Cardiac fibroblast (primary cell): ENCODE data around the gene ETS2.

Experiments used
- DNase-seq, 2 donors: peaks; one replicate each; pipeline versions ENCODE4 v3.0.0 to v3.0.0-alpha.2; 2010; ENCODE audit warnings: low read depth in 2 of 2
- H3K4me3 ChIP-seq, 2 donors: replicated peaks in 1 of 2; 1 replicate in 1 of 2; 2 replicates in 1 of 2; pipeline ENCODE4 v1.5.1; 2011; ENCODE audit warnings: low read depth in 2 of 2, low read length in 2 of 2, mild to moderate bottlenecking in 2 of 2, moderate library complexity in 1 of 2
- TF ChIP-seq, protein P1 (sequence below): IDR thresholded peaks from one replicate; pipeline ENCODE4 v1.5.1; 2011; ENCODE audit warnings: low read depth, mild to moderate bottlenecking, low read length, inconsistent platforms

ETS2 gene

DNA sequence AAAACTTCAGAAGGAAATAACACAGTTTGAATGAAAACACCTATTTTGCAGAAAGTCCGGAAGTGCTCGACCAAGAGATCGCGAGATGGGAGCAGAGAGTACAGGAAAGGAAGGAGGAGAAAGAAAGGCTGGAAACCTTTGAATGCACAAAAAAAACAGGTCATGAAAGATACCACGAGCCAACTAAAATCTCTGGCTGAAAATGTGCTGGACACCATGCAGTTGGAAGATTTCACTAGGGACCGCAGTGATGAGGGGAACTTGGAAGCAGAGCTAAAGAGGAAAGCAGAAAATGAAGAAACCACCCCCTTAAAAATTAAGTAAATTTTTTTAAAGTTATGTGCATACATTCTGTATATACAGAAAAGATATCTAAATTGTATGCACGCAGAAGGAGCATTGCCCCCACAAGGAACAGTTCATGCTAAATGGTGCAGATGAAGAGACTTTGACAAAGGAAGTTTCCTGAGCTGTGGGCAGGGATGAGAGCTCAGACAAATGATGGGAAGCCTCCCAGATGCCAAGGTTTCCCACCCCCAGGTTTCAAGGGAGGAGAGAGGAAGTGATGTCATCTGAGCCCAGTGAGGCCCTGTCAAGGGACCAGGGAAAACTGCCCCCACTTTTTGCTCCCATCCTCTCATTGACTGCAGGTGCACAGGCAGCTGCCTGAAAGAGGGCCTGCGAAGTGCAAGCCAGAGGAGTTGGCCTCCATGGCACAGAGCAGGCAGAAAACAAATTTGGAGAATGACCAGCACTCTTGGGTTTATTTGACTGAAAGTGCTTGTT lies 52.5 kb downstream of the ETS2 start:
- TF ChIP-seq, protein P1, sequence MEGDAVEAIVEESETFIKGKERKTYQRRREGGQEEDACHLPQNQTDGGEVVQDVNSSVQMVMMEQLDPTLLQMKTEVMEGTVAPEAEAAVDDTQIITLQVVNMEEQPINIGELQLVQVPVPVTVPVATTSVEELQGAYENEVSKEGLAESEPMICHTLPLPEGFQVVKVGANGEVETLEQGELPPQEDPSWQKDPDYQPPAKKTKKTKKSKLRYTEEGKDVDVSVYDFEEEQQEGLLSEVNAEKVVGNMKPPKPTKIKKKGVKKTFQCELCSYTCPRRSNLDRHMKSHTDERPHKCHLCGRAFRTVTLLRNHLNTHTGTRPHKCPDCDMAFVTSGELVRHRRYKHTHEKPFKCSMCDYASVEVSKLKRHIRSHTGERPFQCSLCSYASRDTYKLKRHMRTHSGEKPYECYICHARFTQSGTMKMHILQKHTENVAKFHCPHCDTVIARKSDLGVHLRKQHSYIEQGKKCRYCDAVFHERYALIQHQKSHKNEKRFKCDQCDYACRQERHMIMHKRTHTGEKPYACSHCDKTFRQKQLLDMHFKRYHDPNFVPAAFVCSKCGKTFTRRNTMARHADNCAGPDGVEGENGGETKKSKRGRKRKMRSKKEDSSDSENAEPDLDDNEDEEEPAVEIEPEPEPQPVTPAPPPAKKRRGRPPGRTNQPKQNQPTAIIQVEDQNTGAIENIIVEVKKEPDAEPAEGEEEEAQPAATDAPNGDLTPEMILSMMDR, result no peak
- no peak for DNase-seq
- H3K4me3 ChIP-seq, result no peak overlapping the region

DNA sequence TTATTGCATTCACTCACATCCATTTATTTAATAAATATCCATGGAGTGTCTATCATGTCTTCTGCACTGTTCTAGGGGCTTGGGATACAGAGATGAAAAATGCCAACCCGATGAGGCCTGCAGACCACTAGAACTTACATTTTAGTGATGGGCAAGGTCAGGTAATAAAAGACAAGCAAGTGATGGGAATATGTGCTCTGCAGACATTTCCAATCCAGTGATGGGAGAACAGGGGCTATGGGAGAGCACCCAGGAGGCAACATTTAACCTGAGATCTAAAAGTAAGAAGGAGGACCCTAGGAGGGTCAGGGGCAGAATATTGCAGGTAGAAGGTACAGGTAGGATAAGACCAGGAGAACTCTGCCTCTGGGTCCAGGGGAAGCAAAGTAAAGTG lies 53.1 kb downstream of the ETS2 start:
- no peak overlapping the region for H3K4me3 ChIP-seq
- TF ChIP-seq, protein P1, result no peak
- DNase-seq, result no peak

DNA sequence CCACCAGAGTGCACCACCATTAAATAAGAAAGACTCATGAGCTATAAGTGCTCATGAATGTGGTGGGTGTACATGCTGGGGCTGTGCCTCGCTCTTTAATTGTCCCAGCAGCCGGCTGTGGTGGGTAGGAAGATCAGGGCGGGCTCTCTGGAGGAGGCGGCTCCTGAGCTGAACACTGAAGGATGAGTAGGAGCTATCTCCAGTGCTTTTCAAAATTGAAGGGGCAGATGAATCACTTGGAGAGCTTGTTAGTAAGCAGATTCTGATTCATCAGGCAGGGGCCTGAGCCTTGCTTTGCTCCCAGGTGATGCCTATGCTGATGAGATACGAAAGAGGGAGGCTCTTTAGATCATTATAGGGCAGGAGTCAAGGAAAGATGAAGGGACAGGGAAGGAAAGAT lies 54.1 kb downstream of the ETS2 start:
- peak in 1 of 2 donors; percentile 59 for DNase-seq
- TF ChIP-seq, protein P1, result no peak
- no peak overlapping the region for H3K4me3 ChIP-seq

DNA sequence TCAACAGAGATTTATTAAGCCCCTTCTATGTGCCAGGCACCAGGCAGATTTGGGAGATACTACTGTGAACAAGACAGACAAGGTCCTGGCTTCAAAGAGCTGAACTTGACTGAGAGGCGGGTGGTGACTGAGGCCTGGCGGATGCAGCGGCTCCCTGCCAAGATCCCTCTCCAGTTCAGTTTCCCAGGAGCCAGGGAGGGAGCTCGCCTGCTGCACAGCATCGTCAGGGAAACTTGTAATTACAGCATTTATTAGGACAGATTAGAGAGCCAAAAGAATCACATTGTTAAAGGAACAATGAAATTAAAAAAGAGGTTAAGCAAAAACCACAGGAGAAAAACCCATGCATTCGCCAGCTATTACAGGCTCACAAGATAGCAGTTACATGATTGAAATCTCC lies 55.3 kb downstream of the ETS2 start:
- DNase-seq, result peak in 1 of 2 donors; percentile 53

DNA sequence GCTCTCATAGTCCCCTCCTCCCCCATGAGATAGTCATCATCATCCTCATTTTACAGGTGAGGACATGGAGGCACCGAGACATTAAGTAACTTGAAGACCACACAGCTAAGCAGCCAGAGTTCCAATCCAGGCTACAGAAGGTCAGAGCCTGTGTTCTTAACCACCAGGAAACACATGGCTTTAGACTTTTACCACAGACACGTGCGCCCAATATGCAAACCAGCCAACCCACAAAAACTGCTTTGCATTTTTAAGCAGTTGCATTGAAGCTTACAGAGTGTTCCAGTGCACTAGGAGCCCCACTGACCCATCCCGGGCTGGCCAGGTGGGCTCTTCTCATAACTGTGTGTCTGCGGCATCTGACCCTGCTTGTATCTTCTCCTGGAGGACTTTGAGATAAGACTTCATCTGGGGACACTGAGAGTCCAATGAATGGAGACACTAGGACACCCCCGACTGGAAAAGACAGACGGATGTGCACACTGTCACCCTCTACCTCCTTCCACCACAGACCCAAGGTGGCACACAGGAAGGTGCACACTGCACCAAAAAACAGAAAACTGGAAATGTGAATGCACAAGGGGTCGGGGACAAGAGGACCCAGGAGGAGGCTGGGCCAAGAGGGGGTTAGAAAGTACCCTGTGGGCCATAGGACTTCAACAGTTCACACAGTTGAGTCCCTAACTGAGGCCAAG lies 56.4 kb downstream of the ETS2 start:
- DNase-seq, result no peak
- TF ChIP-seq, protein P1, result no peak

More for the DNA sequence above, 55.3 kb downstream of the ETS2 start:
- no peak overlapping the region for H3K4me3 ChIP-seq
- TF ChIP-seq, protein P1, result no peak

DNA sequence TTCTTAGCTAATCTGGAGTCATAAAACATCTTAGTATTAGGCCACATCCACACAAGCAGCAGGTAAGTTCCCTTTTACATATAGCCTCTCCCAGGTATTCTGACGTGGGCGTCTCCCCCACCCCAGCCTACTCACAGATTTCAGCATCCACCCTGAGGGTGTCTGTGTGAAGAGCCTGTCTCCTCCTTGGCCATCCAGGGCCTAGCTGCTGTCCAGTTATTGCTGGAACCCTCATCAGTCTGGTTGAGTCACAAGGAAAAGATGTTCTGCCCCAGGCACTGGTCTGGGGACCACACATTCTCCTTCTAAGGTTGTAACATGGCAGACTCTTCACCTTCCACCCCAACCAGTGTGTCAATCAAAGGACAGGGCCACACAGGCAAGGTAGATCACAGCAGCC lies 57.6 kb downstream of the ETS2 start:
- DNase-seq, result no peak
- TF ChIP-seq, protein P1, result no peak
- no peak overlapping the region for H3K4me3 ChIP-seq

More for the DNA sequence above, 56.4 kb downstream of the ETS2 start:
- no peak overlapping the region for H3K4me3 ChIP-seq
